HepG2 (cell line): ENCODE results near the gene DND1. TPM values are rescaled to one million over a fixed set of nuclear protein-coding genes. Genes with fewer than 3 reads are reported as not detected.

Source experiments
- ATAC-seq: fragments of 200-7000 bp; cut with Tn5 transposase; 3 replicates; pipeline ENCODE4 v1.9.1; 2020; ENCODE audit warnings: mild to moderate bottlenecking, moderate library complexity
- BruUV-seq: library from RNA; stranded (reverse); fragments of 400-500 nt; replicated peaks from 2 replicates; lab custom pipeline; 2021; lab: Mats Ljungman, UMichigan
- CTCF ChIA-PET: fragments of 300-600 bp; formaldehyde crosslinking; extraction: SDS; loops from one replicate; lab custom pipeline; 2021; ENCODE audit warnings: low total read pairs, inconsistent platforms, low intra/inter-chr PET ratio; lab: Yijun Ruan, JAX
- POLR2A ChIA-PET: fragments of 350-600 bp; sonication (Branson Sonifier 250); formaldehyde crosslinking; loops from one replicate; lab custom pipeline; 2020; ENCODE audit warnings: antibody characterized with exemption, inconsistent platforms; lab: Yijun Ruan, JAX
- DNase-seq: peaks from one replicate; pipeline ENCODE4 v3.0.0-alpha.2; 2015; ENCODE audit warnings: low spot score
- FAIRE-seq: peaks from 3 replicates; lab custom pipeline; 2011; peaks lifted over from hg19 to GRCh38; lab: Jason Lieb, UNC
- H2AFZ ChIP-seq: one replicate; pipeline ENCODE4 v1.6.1; 2011; ENCODE audit warnings: low read length, inconsistent platforms
- H3K27ac ChIP-seq: fragments of 300-600 bp; 3 replicates; pipeline ENCODE4 v1.8.0; 2011; ENCODE audit warnings: mixed run types, mild to moderate bottlenecking, mixed read lengths, low read length, inconsistent platforms; ENCODE audit not compliant: insufficient read depth; ENCODE audit errors: extremely low read length
- H3K27me3 ChIP-seq, 2 experiments: fragments of 200-600 bp in 1 of 2; 2 replicates in 1 of 2; 3 replicates in 1 of 2; pipeline versions ENCODE4 v1.6.0 to v1.8.0; 2011; ENCODE audit warnings: low read length in 2 of 2, mild to moderate bottlenecking in 2 of 2, moderate library complexity in 2 of 2, inconsistent platforms in 1 of 2; ENCODE audit not compliant: insufficient read depth in 2 of 2, control insufficient read depth in 1 of 2
- H3K36me3 ChIP-seq, 2 experiments: fragments of 200-600 bp in 1 of 2; replicated peaks in 1 of 2; 2 replicates in 1 of 2; 3 replicates in 1 of 2; pipeline versions ENCODE4 v1.5.1 to v1.8.0; 2011; ENCODE audit warnings: low read length in 2 of 2, inconsistent platforms in 1 of 2; ENCODE audit not compliant: insufficient read depth in 2 of 2, control insufficient read depth in 1 of 2
- H3K4me1 ChIP-seq: 2 replicates; pipeline ENCODE4 v1.5.1; 2012; ENCODE audit warnings: low read length, inconsistent platforms; ENCODE audit not compliant: insufficient read depth
- H3K4me2 ChIP-seq: 2 replicates; pipeline ENCODE4 v1.6.0; 2011; ENCODE audit warnings: low read depth, low read length, inconsistent platforms
- H3K4me3 ChIP-seq, 3 experiments: fragments of 200-600 bp in 1 of 3; sonication (generic), shearing (Covaris generic) in 1 of 3; replicated peaks in 1 of 3; 2 replicates each; pipeline ENCODE4 v1.5.1; 2011 to 2016; ENCODE audit warnings: low read length in 3 of 3, inconsistent platforms in 2 of 3, low read depth in 2 of 3, mild to moderate bottlenecking in 2 of 3, control low read depth in 1 of 3, mixed read lengths in 1 of 3; ENCODE audit not compliant: insufficient read depth in 1 of 3
- H3K79me2 ChIP-seq: one replicate; pipeline ENCODE4 v1.6.1; 2011; ENCODE audit warnings: low read length, inconsistent platforms; ENCODE audit not compliant: insufficient read depth
- H3K9ac ChIP-seq: 2 replicates; pipeline ENCODE4 v1.6.0; 2011; ENCODE audit warnings: mild to moderate bottlenecking, low read depth, low read length, inconsistent platforms; ENCODE audit not compliant: insufficient read depth
- H3K9me3 ChIP-seq: 2 replicates; pipeline ENCODE4 v1.5.1; 2012; ENCODE audit warnings: mild to moderate bottlenecking, low read length
- H4K20me1 ChIP-seq: 2 replicates; pipeline ENCODE4 v1.6.0; 2011; ENCODE audit warnings: inconsistent platforms, mild to moderate bottlenecking, low read length, moderate library complexity; ENCODE audit not compliant: insufficient read depth
- CREM ChIP-seq, 2 experiments: sonication (generic) in 1 of 2; formaldehyde crosslinking in 1 of 2; IDR thresholded peaks; 2 replicates each; pipeline versions ENCODE4 v1.4.0 to v1.6.1; 2016 to 2020; ENCODE audit warnings: antibody characterized with exemption in 1 of 2, mild to moderate bottlenecking in 1 of 2, missing genetic modification reagents in 1 of 2
- FOXA1 ChIP-seq, 2 experiments: fragments of 450-650 bp in 1 of 2; sonication (generic) in 1 of 2; formaldehyde crosslinking in 1 of 2; IDR thresholded peaks; 2 replicates each; pipeline versions ENCODE4 v1.4.0 to v1.6.1; 2016 to 2020; ENCODE audit warnings: missing genetic modification reagents in 1 of 2
- FOXP4 ChIP-seq: sonication (generic); formaldehyde crosslinking; IDR thresholded peaks from 2 replicates; pipeline ENCODE4 v1.4.0; 2020; ENCODE audit warnings: missing genetic modification reagents
- GATAD2A ChIP-seq: IDR thresholded peaks from 2 replicates; pipeline ENCODE4 v1.6.1; 2016
- HOXA3 ChIP-seq: sonication (generic); formaldehyde crosslinking; IDR thresholded peaks from 2 replicates; pipeline ENCODE4 v1.5.0; 2020; ENCODE audit warnings: missing genetic modification reagents
- TFE3 ChIP-seq: IDR thresholded peaks from 2 replicates; pipeline ENCODE4 v1.6.1; 2016
- ZNF263 ChIP-seq: sonication (generic); formaldehyde crosslinking; IDR thresholded peaks from 2 replicates; pipeline ENCODE4 v1.4.0; 2020; ENCODE audit warnings: missing genetic modification reagents
- ZNF292 ChIP-seq: sonication (generic); formaldehyde crosslinking; IDR thresholded peaks from 2 replicates; pipeline ENCODE4 v1.8.1; 2022; ENCODE audit warnings: mild to moderate bottlenecking, low read depth, missing genetic modification reagents, borderline replicate concordance
- ZNF546 ChIP-seq: sonication (generic); formaldehyde crosslinking; conservative IDR thresholded peaks from 2 replicates; pipeline ENCODE4 v1.8.1; 2023; ENCODE audit warnings: mild to moderate bottlenecking, missing genetic modification reagents
- WGBS: methylation state at CpG from one replicate; pipeline ENCODE4 v1.1.6; 2017; ENCODE audit warnings: low lambda C conversion rate; 5-methylcytosine and 5-hydroxymethylcytosine counted together
- in situ Hi-C: cut with HindIII; loops from 2 replicates; pipeline ENCODE4 v1.10.0; 2017; ENCODE audit warnings: low pct_unique_long_range_greater_than_20kb; ENCODE audit not compliant: extremely low pct_ligation_motif_present
- intact Hi-C: fragments of 100-400 bp; cut with micrococcal nuclease; formaldehyde crosslinking; loops from one replicate; pipeline ENCODE4 v1.10.0; 2022; ENCODE audit not compliant: unreplicated experiment
- polyA plus RNA-seq, 8 experiments: library from polyadenylated mRNA; depleted of rRNA in 3 of 8; stranded (reverse) in 7 of 8; unstranded in 1 of 8; fragments of >200 nt; fragmentation: Illumina TruSeq in 4 of 8; extraction: Trizol in 4 of 8; gene quantifications; 2 replicates each; pipeline versions ENCODE4 v1.2.1 to v1.2.3, GENCODE V29; 2011 to 2016; ENCODE audit warnings: low read depth in 4 of 8, missing spikeins in 1 of 8, mixed read lengths in 1 of 8; ENCODE audit not compliant: insufficient read depth in 1 of 8
- total RNA-seq, 5 experiments: library from RNA; depleted of rRNA; stranded (reverse); fragments of >200 nt; fragmentation: Illumina TruSeq; extraction: Trizol; gene quantifications; 2 replicates each; pipeline ENCODE4 v1.2.3, GENCODE V29; 2016; ENCODE audit warnings: low read depth in 1 of 5
- TF ChIP-seq, protein P1 (sequence below): IDR thresholded peaks from 2 replicates; pipeline ENCODE4 v1.6.1; 2012; ENCODE audit warnings: low read length, improper control_type of control experiment
- TF ChIP-seq, protein P2 (sequence below): sonication (generic); formaldehyde crosslinking; IDR thresholded peaks from 2 replicates; pipeline ENCODE4 v1.4.0; 2020; ENCODE audit warnings: missing genetic modification reagents
- TF ChIP-seq, protein P3 (sequence below), 2 experiments: fragments of 450-650 bp in 1 of 2; sonication (generic) in 1 of 2; formaldehyde crosslinking; IDR thresholded peaks; 2 replicates each; pipeline versions ENCODE4 v1.5.0 to v1.8.0; 2020 to 2022; ENCODE audit warnings: mild to moderate bottlenecking in 1 of 2, missing genetic modification reagents in 1 of 2

Gene DND1
- total and polyA plus RNA-seq, 2 of the 13 experiments (the other 11 are each of a cell fraction or from before 2014, with no cell fraction given) = 0.48 to 0.55 TPM

DNA sequence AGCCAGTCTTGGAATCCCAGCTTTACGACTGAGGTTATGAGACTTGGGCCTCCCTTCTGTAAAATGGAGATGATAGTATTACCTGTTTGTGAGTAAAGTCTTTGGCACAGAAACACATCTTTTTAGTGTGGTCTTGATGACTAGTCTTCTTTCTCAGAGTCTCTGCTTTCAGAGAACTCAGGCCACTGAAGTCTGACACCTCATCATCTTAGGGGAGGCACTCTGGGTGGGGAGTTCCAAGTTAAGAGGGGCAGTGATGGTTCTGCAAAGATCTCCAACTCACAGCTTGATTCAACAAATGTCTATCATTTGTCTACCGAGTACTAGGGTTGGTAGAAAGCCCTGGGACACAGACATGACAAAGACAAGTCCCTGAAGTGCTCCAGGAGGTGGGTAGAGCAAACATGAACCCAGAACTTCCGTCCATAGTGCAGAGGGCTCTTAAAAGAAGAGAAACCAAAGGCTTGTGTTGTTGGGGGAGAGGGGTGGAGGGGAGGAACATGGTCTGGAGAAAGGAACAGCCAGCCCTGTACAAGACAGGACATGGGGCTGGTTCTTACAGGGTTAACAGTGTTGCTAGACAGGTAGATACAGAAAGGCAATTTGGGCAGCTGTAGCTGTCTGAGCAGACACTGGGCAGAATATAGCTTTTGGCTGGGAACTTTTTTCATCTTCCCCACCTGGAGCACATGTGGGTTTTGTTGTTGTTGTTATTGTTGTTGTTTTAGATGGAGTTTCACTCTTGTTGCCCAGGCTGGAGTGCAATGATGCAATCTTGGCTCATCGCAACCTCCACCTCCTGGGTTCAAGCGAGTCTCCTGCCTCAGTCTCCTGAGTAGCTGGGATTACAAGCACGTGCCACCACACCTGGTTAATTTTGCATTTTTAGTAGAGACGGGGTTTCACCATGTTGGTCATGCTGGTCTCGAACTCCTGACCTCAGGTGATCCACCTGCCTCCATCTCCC is 37.8 kb downstream of the DND1 start:
- Histone ChIP-seq H3K4me2 (peak overlapping the region; percentile 67), H3K27ac (peak overlapping the region; percentile 68), H3K9ac (no peak overlapping the region), H3K9me3 (no peaks in the 10 kb centered on the region), H3K4me3 (no peak overlapping the region; a peak in 1 of 6 replicates), H3K27me3 (no peaks in the 10 kb centered on the region), H3K36me3 (no peaks in the 10 kb centered on the region), H2AFZ (peak overlapping the region; percentile 66), H3K4me1 (peaks cover 65% of the 10 kb centered on the region), H3K79me2 (peaks cover 8% of the 10 kb centered on the region), H4K20me1 (no peaks in the 10 kb centered on the region)
- in situ Hi-C loops = no loop called here
- BruUV-seq = no TSS peak
- DNase-seq (peak; percentile 63), FAIRE-seq (peak; percentile 85), ATAC-seq (peak; percentile 11)
- intact Hi-C loops = loop anchor here (1.0 kb wide), 1 partner anchor 60 kb away; no protein-coding TSS in a partner anchor
- ChIA-PET CTCF (interaction anchor here (2.1 kb wide), 1 partner anchor 60 kb away, joined by 11 read pairs; no protein-coding TSS in a partner anchor), POLR2A (interaction anchor here (0.7 to 6.5 kb wide), 7 partner anchors 12 to 90 kb away, joined by 3 to 84 read pairs (median 5); partner anchors contain the start of genes EIF4EBP3, HARS1, HARS2 and IK)
- 61% methylated on average over 8 of the region's 8 CpGs for WGBS
- TF ChIP-seq FOXP4 (CRISPR knock-in tag) = peak; percentile 38; the same call in 1 of the 2 replicates
- TF ChIP-seq ZNF263 (CRISPR knock-in tag) = 0 out of 2 replicates have a peak, but pooled peaks have one; percentile 41
- 0 out of 2 replicates have a peak, but pooled peaks have one; percentile 45 for TF ChIP-seq ZNF546 (CRISPR knock-in tag)
- peak; percentile 24; the same call in 1 of the 2 replicates for TF ChIP-seq HOXA3 (CRISPR knock-in tag)
- TF ChIP-seq FOXA1 (IDR thresholded peaks at IDR 0.05) = no peak
- peak; percentile 16; the same call in 1 of the 2 replicates for TF ChIP-seq FOXA1 (CRISPR knock-in tag; IDR thresholded peaks at IDR 0.05)
- peak; percentile 39; the same call in 1 of the 2 replicates for TF ChIP-seq ZNF292 (CRISPR knock-in tag)
- TF ChIP-seq, protein P1, sequence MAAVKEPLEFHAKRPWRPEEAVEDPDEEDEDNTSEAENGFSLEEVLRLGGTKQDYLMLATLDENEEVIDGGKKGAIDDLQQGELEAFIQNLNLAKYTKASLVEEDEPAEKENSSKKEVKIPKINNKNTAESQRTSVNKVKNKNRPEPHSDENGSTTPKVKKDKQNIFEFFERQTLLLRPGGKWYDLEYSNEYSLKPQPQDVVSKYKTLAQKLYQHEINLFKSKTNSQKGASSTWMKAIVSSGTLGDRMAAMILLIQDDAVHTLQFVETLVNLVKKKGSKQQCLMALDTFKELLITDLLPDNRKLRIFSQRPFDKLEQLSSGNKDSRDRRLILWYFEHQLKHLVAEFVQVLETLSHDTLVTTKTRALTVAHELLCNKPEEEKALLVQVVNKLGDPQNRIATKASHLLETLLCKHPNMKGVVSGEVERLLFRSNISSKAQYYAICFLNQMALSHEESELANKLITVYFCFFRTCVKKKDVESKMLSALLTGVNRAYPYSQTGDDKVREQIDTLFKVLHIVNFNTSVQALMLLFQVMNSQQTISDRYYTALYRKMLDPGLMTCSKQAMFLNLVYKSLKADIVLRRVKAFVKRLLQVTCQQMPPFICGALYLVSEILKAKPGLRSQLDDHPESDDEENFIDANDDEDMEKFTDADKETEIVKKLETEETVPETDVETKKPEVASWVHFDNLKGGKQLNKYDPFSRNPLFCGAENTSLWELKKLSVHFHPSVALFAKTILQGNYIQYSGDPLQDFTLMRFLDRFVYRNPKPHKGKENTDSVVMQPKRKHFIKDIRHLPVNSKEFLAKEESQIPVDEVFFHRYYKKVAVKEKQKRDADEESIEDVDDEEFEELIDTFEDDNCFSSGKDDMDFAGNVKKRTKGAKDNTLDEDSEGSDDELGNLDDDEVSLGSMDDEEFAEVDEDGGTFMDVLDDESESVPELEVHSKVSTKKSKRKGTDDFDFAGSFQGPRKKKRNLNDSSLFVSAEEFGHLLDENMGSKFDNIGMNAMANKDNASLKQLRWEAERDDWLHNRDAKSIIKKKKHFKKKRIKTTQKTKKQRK = no peak
- peak; percentile 53; the same call in 1 of the 2 replicates for TF ChIP-seq CREM (IDR thresholded peaks at IDR 0.05)
- TF ChIP-seq CREM (CRISPR knock-in tag; IDR thresholded peaks at IDR 0.05) = no peak
- TF ChIP-seq, protein P2, sequence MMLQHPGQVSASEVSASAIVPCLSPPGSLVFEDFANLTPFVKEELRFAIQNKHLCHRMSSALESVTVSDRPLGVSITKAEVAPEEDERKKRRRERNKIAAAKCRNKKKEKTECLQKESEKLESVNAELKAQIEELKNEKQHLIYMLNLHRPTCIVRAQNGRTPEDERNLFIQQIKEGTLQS (CRISPR knock-in tag) = 0 out of 2 replicates have a peak, but pooled peaks have one; percentile 15
- TF ChIP-seq, protein P3, sequence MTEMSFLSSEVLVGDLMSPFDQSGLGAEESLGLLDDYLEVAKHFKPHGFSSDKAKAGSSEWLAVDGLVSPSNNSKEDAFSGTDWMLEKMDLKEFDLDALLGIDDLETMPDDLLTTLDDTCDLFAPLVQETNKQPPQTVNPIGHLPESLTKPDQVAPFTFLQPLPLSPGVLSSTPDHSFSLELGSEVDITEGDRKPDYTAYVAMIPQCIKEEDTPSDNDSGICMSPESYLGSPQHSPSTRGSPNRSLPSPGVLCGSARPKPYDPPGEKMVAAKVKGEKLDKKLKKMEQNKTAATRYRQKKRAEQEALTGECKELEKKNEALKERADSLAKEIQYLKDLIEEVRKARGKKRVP (CRISPR knock-in tag; IDR thresholded peaks at IDR 0.05) = peak in 1 of 2 experiments; percentile 59; a peak in 1 of 4 replicates
- TF ChIP-seq TFE3 (CRISPR knock-in tag) = 0 out of 2 replicates have a peak, but pooled peaks have one; percentile 32
- TF ChIP-seq GATAD2A (CRISPR knock-in tag) = peak; percentile 51; the same call in 1 of the 2 replicates
